Measurements from ENCODE around the gene SLC14A1. TPM values are rescaled to one million over a fixed set of nuclear protein-coding genes. Genes with fewer than 3 reads are reported as not detected.

SLC14A1 gene
- total RNA-seq, 1 experiment from 2014 or later, result not detected

GRCh38 chr18:45792506-45793263 lies 68.7 kb downstream of the SLC14A1 start:
- no TSS peak for BruUV-seq (replicated peaks)
- Mint-ChIP-seq H3K27me3 (ENCODE audit: unreplicated experiment) (no peaks in the 10 kb centered on the region), H3K4me3 (ENCODE audit: low read depth, unreplicated experiment) (peak overlapping the region; percentile 43), H3K27ac (ENCODE audit: unreplicated experiment) (peak overlapping the region; percentile 95), H3K36me3 (ENCODE audit: insufficient read depth, unreplicated experiment) (peaks cover 6% of the 10 kb centered on the region), H3K4me1 (ENCODE audit: low read depth, unreplicated experiment) (peaks cover 18% of the 10 kb centered on the region), H3K9me3 (ENCODE audit: low read depth, unreplicated experiment) (no peaks in the 10 kb centered on the region)
- CTCF ChIA-PET, result no interaction called here
- no peak for DNase-seq
- no peak for TF ChIP-seq CTCF (IDR thresholded peaks at IDR 0.05; ENCODE audit: unreplicated experiment)
- intact Hi-C loops (cut with micrococcal nuclease; ENCODE audit: unreplicated experiment), result no loop called here

GRCh38 chr18:45793264-45793965 lies 69.4 kb downstream of the SLC14A1 start:
- BruUV-seq (replicated peaks), result no TSS peak
- TF ChIP-seq CTCF (IDR thresholded peaks at IDR 0.05; ENCODE audit: unreplicated experiment), result no peak
- Mint-ChIP-seq H3K4me1 (ENCODE audit: low read depth, unreplicated experiment) (peaks cover 18% of the 10 kb centered on the region), H3K9me3 (ENCODE audit: low read depth, unreplicated experiment) (no peaks in the 10 kb centered on the region), H3K27ac (ENCODE audit: unreplicated experiment) (peak overlapping the region; percentile 95), H3K36me3 (ENCODE audit: insufficient read depth, unreplicated experiment) (peaks cover 6% of the 10 kb centered on the region), H3K27me3 (ENCODE audit: unreplicated experiment) (no peaks in the 10 kb centered on the region), H3K4me3 (ENCODE audit: low read depth, unreplicated experiment) (peak overlapping the region; percentile 43)
- DNase-seq, result peak; percentile 55
- CTCF ChIA-PET, result no interaction called here
- intact Hi-C loops (cut with micrococcal nuclease; ENCODE audit: unreplicated experiment), result no loop called here

GRCh38 chr18:45801416-45802004 lies 77.5 kb downstream of the SLC14A1 start:
- no peak for DNase-seq
- peaks cover 11% of the 10 kb centered on the region for H3K36me3 Mint-ChIP-seq (ENCODE audit: insufficient read depth, unreplicated experiment)
- no peak for TF ChIP-seq CTCF (IDR thresholded peaks at IDR 0.05; ENCODE audit: unreplicated experiment)
- BruUV-seq (replicated peaks), result no TSS peak
- H3K27ac Mint-ChIP-seq (ENCODE audit: unreplicated experiment), result peak overlapping the region; percentile 86
- CTCF ChIA-PET, result interaction anchor here (0.6 kb wide), 1 partner anchor 164 kb away, joined by 3 read pairs; no protein-coding TSS in a partner anchor
- H3K9me3 Mint-ChIP-seq (ENCODE audit: low read depth, unreplicated experiment), result peaks cover 7% of the 10 kb centered on the region
- peaks cover 30% of the 10 kb centered on the region for H3K4me1 Mint-ChIP-seq (ENCODE audit: low read depth, unreplicated experiment)
- H3K4me3 Mint-ChIP-seq (ENCODE audit: low read depth, unreplicated experiment), result no peak overlapping the region
- H3K27me3 Mint-ChIP-seq (ENCODE audit: unreplicated experiment), result no peaks in the 10 kb centered on the region
- intact Hi-C loops (cut with micrococcal nuclease; ENCODE audit: unreplicated experiment), result loop anchor here (5.0 kb wide), 1 partner anchor 36 kb away; no protein-coding TSS in a partner anchor

Other genes with a start within 250 kb of the SLC14A1 start
- gene SLC14A2, start 108.7 kb upstream of the SLC14A1 start, total RNA-seq (2022), result not detected in 2 replicates
- 0.28 and 0.83 TPM in 2 replicates for gene SIGLEC15, start 101.5 kb downstream of the SLC14A1 start, total RNA-seq (2022)
- gene EPG5, start 243.1 kb downstream of the SLC14A1 start, total RNA-seq (2022), result 25.6 and 27.6 TPM in 2 replicates